Rectal smooth muscle tissue (tissue), 1 donor: ENCODE data around the gene GPC6.

Source experiments
- H3K27ac ChIP-seq: one replicate; pipeline ENCODE4 v1.7.0; 2013; ENCODE audit warnings: low read depth, low read length, inconsistent platforms
- H3K27me3 ChIP-seq: one replicate; pipeline ENCODE4 v1.7.0; 2013; ENCODE audit warnings: low read length; ENCODE audit not compliant: control insufficient read depth, insufficient read depth
- H3K36me3 ChIP-seq: one replicate; pipeline ENCODE4 v1.7.0; 2013; ENCODE audit warnings: low read length; ENCODE audit not compliant: control insufficient read depth, insufficient read depth
- H3K4me1 ChIP-seq: one replicate; pipeline ENCODE4 v1.7.0; 2013; ENCODE audit warnings: low read length; ENCODE audit not compliant: control insufficient read depth, insufficient read depth
- H3K4me3 ChIP-seq: one replicate; pipeline ENCODE4 v1.7.0; 2013; ENCODE audit warnings: low read length
- H3K9ac ChIP-seq: one replicate; pipeline ENCODE4 v1.7.0; 2013; ENCODE audit warnings: low read length

GPC6 gene

DNA sequence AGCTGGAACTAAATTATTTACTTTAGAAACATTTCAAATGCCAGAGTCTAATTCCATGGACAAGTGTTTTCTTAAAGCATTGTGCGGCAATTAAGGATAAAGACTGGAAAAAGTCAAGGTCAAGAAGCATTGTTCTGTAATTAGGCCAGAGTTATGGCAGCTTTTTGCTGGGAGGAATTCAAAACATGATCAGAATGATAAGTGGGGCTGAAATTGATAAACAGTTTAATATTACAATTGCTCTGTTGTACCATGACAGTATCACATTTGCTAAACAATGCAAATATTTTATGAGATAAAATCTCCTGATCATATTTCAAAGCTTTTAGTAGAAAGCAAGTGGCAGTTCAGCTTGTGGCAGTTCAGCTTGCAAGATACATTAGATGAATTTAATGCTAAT, 513.7 kb downstream of the GPC6 start:
- H3K27me3 ChIP-seq, result no peaks in the 10 kb centered on the region
- H3K27ac ChIP-seq, result no peak overlapping the region

DNA sequence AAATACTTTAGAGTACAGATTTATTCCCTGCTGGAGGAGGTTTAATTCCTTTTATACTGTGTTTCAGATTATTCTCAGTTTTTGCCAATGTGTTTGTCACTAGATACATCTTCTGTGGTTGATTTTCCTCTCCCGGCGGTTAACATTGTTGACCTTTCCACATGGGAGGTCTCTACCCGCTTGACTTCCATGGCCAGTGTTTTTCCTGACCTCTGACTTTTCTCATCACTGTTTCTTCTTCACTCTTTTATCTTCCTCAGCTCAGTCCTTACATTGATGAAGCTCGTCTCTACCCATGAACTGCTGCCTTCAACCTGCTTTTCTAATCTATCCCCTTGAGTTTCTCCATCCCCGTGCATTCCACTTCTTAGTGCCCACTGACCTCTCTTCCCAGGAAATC, 517.4 kb downstream of the GPC6 start:
- Histone ChIP-seq H3K36me3 (no peaks in the 10 kb centered on the region), H3K4me1 (no peaks in the 10 kb centered on the region), H3K27me3 (no peaks in the 10 kb centered on the region), H3K27ac (no peak overlapping the region), H3K9ac (no peak overlapping the region), H3K4me3 (no peak overlapping the region)

More for the DNA sequence above, 513.7 kb downstream of the GPC6 start:
- H3K9ac ChIP-seq, result no peak overlapping the region
- H3K4me1 ChIP-seq, result no peaks in the 10 kb centered on the region
- H3K4me3 ChIP-seq, result no peak overlapping the region
- H3K36me3 ChIP-seq, result no peaks in the 10 kb centered on the region

DNA sequence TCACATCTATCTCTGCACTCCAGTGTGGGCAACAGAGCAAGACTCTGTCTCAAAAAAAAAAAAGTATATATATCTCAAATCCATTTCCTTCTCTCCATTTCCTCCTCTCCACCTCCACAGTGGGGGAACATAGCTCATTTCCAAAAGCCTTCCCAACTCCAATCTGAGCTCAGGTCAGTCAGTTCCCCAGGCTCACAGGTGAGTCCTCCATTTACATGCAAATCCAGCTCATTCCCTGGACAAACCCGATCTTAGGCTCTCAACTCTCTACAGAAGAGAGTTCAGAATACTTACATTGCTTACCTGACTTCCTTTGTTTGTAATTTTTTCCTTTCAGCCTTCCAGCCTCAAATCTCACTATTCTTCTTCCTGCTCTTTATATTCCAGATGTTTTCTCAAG, 518.3 kb downstream of the GPC6 start:
- Histone ChIP-seq H3K27ac (no peak overlapping the region), H3K27me3 (no peaks in the 10 kb centered on the region), H3K36me3 (no peaks in the 10 kb centered on the region), H3K4me3 (no peak overlapping the region), H3K9ac (no peak overlapping the region), H3K4me1 (no peaks in the 10 kb centered on the region)

DNA sequence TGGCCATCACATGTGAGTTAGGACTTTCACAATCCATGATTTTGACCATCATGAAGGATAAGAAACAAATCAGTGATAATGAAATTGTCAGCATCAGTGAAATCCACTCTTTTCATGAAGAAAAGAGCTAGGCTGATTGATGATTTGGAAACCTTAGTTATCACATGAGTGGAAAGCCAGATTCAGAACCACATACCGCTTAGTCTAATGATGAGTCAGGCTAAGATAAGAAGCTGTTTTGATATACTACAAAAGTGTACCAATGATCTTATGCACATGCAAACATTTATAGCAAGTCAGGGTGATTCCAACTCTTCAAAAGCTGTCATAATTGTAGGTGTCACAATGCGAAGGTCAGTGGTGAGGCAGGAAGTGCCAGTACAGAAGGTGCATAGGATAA, 519.3 kb downstream of the GPC6 start:
- H3K27ac ChIP-seq, result no peak overlapping the region

DNA sequence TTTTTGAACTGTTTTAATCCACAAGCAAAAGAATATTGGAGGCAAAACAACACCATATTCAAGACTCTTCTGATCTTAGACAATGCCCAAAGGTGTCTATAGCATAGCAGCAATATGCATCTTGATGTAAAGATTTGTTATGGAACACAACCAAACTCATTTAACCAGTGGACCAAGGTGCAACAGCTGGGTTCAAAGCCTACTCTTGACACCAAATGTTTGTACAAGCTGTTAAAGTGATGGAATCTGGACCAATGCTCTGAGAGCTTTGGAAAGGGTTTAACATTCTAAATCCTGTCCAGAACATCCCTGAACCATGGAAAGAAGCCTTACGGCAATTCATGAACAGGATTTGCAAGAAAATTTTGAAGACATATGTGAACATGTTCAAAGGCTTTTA, 520.0 kb downstream of the GPC6 start:
- Histone ChIP-seq H3K36me3 (no peaks in the 10 kb centered on the region), H3K4me3 (no peak overlapping the region), H3K4me1 (no peaks in the 10 kb centered on the region), H3K27me3 (no peaks in the 10 kb centered on the region), H3K9ac (no peak overlapping the region), H3K27ac (no peak overlapping the region)

More for the DNA sequence above, 519.3 kb downstream of the GPC6 start:
- H3K9ac ChIP-seq, result no peak overlapping the region
- no peaks in the 10 kb centered on the region for H3K4me1 ChIP-seq
- H3K36me3 ChIP-seq, result no peaks in the 10 kb centered on the region
- H3K4me3 ChIP-seq, result no peak overlapping the region
- H3K27me3 ChIP-seq, result no peaks in the 10 kb centered on the region

DNA sequence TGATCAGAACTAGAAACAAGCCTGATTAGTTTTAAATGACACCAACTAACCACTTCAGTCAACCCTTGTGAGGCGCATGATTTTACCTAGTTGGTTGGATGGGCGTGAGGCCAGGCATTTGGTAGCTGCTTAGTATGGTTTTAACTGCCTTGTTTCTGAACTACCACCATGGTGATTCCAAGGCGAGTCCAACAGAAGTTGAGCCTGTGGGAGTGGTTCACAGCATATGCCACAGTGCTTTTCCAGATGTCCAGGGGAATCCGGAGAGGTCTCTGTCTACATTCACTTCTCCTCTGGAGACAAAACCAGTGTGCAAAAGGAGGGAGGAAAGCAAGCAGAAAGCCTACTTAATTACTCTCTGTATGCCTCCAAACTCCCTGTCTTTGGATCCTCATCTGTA, 524.1 kb downstream of the GPC6 start:
- H3K4me1 ChIP-seq, result no peaks in the 10 kb centered on the region
- no peaks in the 10 kb centered on the region for H3K27me3 ChIP-seq
- H3K27ac ChIP-seq, result no peak overlapping the region
- no peaks in the 10 kb centered on the region for H3K36me3 ChIP-seq
- no peak overlapping the region for H3K9ac ChIP-seq
- H3K4me3 ChIP-seq, result no peak overlapping the region

DNA sequence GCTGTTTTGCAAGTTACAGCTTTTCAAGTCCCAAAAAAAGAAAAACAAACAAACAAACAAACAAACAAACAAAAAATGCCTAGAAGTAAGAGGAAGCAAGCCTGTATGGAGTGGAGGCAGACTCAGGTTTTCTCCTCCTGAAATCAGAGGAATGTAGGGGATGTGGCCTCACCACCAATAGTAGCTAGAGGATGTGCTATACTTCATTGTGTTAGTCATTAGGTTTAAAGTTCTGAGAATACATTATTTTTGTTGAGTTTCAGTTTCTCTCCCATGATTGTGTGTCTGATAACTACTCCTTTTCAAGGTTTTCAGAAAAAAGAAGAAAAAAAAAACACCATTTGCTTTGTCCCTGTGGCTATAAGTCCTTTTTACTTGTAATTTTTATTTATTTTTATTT, 524.5 kb downstream of the GPC6 start:
- Histone ChIP-seq H3K36me3 (no peaks in the 10 kb centered on the region), H3K27ac (no peak overlapping the region), H3K4me3 (no peak overlapping the region), H3K27me3 (no peaks in the 10 kb centered on the region), H3K4me1 (no peaks in the 10 kb centered on the region), H3K9ac (no peak overlapping the region)

DNA sequence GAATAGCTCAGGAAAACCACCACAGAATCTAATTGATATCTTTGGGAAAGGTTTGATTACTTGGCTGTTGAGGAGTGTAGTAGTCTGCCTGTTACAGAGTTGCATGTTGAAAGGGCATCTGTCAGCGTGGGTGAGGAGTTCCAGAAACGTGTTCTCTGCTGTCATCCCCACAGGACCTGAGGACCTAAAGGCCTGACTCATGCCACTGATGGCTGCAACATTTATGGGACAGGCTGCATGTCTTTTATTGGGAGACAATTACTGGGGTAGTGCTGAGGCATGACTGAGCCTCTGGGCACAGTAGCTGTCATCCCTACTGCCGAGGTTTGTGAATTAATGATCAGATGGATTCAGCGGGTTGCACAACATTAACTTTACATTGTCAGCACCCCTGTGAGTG, 525.9 kb downstream of the GPC6 start:
- no peak overlapping the region for H3K9ac ChIP-seq

DNA sequence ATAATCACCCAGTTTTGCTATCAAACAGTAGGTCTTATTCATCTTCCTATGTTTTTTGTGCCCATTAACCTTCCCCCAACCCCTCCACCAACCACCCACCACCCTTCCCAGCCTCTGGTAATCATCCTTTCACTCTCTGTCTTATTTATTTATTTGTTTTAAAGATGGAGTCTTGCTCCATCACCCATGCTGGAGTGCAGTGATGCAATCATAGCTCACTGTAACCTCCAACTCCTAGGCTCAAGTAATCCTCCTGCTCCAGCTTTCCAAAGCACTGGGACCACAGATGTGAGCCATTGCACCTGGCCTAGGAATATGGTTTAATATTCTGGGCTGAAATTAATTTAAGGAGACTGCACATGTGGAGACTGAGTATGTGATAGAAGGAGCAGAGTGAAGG, 527.0 kb downstream of the GPC6 start:
- Histone ChIP-seq H3K4me3 (no peak overlapping the region), H3K36me3 (no peaks in the 10 kb centered on the region), H3K4me1 (no peaks in the 10 kb centered on the region), H3K27me3 (no peaks in the 10 kb centered on the region), H3K27ac (no peak overlapping the region), H3K9ac (no peak overlapping the region)

More for the DNA sequence above, 525.9 kb downstream of the GPC6 start:
- Histone ChIP-seq H3K27me3 (no peaks in the 10 kb centered on the region), H3K36me3 (no peaks in the 10 kb centered on the region), H3K4me1 (no peaks in the 10 kb centered on the region), H3K4me3 (no peak overlapping the region), H3K27ac (no peak overlapping the region)

DNA sequence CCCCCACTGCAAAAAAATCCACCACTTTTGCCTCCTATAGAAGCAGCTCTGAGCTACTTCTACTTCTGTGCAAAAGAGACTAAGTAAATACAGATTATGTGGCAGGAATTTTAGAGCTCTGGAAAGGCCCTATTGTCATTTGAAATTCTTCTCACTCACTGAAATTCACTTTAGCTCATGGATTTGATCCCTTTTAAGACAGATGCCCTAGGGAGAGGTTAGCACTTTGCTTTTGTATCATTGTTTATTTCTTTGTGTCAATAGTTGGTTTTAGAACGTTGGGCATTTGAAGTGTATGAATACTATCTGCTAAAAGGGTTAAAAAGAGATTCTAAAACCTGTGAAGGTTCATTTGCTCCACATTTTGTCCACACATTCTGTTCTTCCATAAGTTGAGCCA, 528.7 kb downstream of the GPC6 start:
- no peaks in the 10 kb centered on the region for H3K36me3 ChIP-seq
- H3K9ac ChIP-seq, result no peak overlapping the region
- no peak overlapping the region for H3K4me3 ChIP-seq
- H3K4me1 ChIP-seq, result no peaks in the 10 kb centered on the region
- H3K27ac ChIP-seq, result no peak overlapping the region
- no peaks in the 10 kb centered on the region for H3K27me3 ChIP-seq

DNA sequence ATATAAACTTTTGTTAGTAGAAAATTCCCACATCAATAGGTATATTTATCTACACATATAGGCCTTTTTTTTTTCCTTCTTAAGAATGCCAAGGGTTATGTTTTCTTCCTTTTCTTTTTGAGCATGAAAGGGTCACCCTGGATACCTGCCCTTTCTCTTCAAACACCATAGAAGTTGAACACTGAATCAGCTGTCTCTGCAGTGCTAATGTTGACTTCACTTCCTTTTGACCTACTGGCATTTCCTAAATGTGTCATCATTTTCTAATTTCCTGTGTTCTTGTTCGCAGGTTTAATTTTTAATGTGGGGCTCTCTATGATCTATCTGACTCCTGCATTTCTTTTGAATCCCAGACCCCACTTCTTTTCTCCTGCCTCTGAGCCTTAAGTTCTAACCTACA, 532.0 kb downstream of the GPC6 start:
- H3K27me3 ChIP-seq, result no peaks in the 10 kb centered on the region
- no peaks in the 10 kb centered on the region for H3K4me1 ChIP-seq
- H3K27ac ChIP-seq, result no peak overlapping the region

DNA sequence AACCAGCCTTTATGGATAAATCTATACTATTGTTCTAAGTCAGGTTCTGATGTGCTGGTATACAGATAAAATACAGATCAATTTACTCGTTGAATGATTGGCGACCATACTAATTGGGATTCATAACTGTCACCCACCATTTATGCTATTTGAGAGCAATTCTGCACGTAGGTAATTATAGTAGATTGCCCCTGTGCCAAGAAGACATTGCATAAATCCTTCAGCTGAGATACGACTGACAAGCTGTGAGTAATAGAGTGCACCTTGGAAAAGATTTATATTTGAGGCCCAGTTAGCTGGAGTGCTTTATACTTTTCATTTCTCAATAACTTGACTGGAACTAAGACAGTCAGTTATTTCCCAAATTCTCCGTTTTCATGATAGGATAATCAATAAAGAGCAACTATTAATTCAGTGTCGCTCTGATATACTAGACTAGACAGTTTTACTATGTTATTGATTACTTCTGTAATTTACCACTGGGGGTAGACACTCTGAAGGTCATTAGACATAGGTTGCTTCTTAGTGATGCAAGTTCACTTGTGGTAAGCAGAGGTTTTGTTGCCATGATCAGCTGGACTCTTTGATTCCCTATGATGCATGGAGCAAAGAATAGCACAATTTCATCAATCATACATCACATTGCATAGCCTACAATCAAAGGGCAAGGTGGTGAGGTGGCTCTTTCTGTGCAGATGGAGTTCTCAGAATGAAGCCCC, 536.3 kb downstream of the GPC6 start:
- no peak overlapping the region for H3K4me3 ChIP-seq
- no peak overlapping the region for H3K9ac ChIP-seq
- H3K27me3 ChIP-seq, result no peaks in the 10 kb centered on the region

More for the DNA sequence above, 532.0 kb downstream of the GPC6 start:
- Histone ChIP-seq H3K9ac (no peak overlapping the region), H3K36me3 (no peaks in the 10 kb centered on the region), H3K4me3 (no peak overlapping the region)

DNA sequence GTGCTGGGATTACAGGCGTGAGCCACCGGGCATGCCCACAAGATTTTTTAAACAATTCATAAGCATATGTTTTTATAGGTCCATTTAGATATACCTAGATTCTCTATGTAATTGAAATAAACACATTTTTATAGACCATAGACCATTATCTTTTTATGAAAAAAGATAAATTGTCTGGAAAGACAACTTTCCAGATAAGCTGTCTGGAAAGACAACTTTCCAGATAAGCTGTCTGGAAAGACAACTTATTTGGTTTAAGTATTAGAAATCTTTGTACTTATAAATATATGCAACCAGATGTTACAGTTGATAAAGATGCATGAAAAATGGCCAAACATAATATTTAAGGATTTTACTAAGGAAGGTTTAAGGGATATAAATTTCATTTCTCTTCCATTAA, 538.5 kb downstream of the GPC6 start:
- no peak overlapping the region for H3K27ac ChIP-seq
- no peaks in the 10 kb centered on the region for H3K36me3 ChIP-seq
- H3K27me3 ChIP-seq, result no peaks in the 10 kb centered on the region
- no peak overlapping the region for H3K4me3 ChIP-seq
- no peaks in the 10 kb centered on the region for H3K4me1 ChIP-seq
- H3K9ac ChIP-seq, result no peak overlapping the region

More for the DNA sequence above, 536.3 kb downstream of the GPC6 start:
- no peak overlapping the region for H3K27ac ChIP-seq
- no peaks in the 10 kb centered on the region for H3K4me1 ChIP-seq
- no peaks in the 10 kb centered on the region for H3K36me3 ChIP-seq
